B cell (primary cell): Measurements from ENCODE around the gene RBBP8NL. TPM values are rescaled to one million over a fixed set of nuclear protein-coding genes. Genes with fewer than 3 reads are reported as not detected.

ENCODE experiments used
- ATAC-seq: fragments of 200-7000 bp; cut with Tn5 transposase; one replicate; pipeline ENCODE4 v1.10.0; 2021; ENCODE audit warnings: low read depth, mild to moderate bottlenecking, moderate number of reproducible peaks, moderate library complexity
- CTCF ChIA-PET: fragments of 350-600 bp; sonication (Branson Sonifier 250); formaldehyde crosslinking; loops from one replicate; lab custom pipeline; 2021; ENCODE audit warnings: antibody characterized with exemption, inconsistent platforms; lab: Charles Lee
- POLR2A ChIA-PET: fragments of 350-600 bp; sonication (Branson Sonifier 250); formaldehyde crosslinking; loops from one replicate; lab custom pipeline; 2021; ENCODE audit warnings: antibody characterized with exemption; lab: Charles Lee
- DNase-seq: peaks from one replicate; pipeline ENCODE4 v3.0.0; 2013
- H2AFZ ChIP-seq: 2 replicates; pipeline ENCODE4 v1.6.1; 2012; ENCODE audit warnings: mild to moderate bottlenecking, low read depth, low read length; ENCODE audit not compliant: insufficient read depth, poor library complexity, severe bottlenecking
- H3K27ac ChIP-seq, 2 donors: 1 replicate in 1 of 2; 2 replicates in 1 of 2; pipeline ENCODE4 v1.5.1; 2012 to 2013; ENCODE audit warnings: low read length in 2 of 2, mild to moderate bottlenecking in 2 of 2, moderate library complexity in 1 of 2
- H3K27me3 ChIP-seq, 4 experiments: fragments of 200-600 bp in 1 of 4; sonication (generic) in 1 of 4; replicated peaks in 1 of 4; 1 replicate in 2 of 4; 2 replicates in 2 of 4; pipeline versions ENCODE4 v1.6.1 to v1.7.0; 2013 to 2016; ENCODE audit warnings: low read length in 3 of 4, mild to moderate bottlenecking in 2 of 4, mixed read lengths in 1 of 4, moderate library complexity in 1 of 4; ENCODE audit not compliant: insufficient read depth in 4 of 4, control insufficient read depth in 3 of 4; ENCODE audit errors: control extremely low read depth in 1 of 4
- H3K36me3 ChIP-seq, 2 experiments: replicated peaks in 1 of 2; 1 replicate in 1 of 2; 2 replicates in 1 of 2; pipeline versions ENCODE4 v1.6.1 to v1.7.1; 2013; ENCODE audit warnings: low read length in 1 of 2; ENCODE audit not compliant: insufficient read depth in 2 of 2, control insufficient read depth in 1 of 2; ENCODE audit errors: control extremely low read depth in 1 of 2, extremely low read depth in 1 of 2
- H3K4me1 ChIP-seq, 2 donors: fragments of 200-600 bp in 1 of 2; sonication (generic) in 1 of 2; 1 replicate in 1 of 2; 2 replicates in 1 of 2; pipeline versions ENCODE4 v1.5.1 to v1.6.1; 2013 to 2017; ENCODE audit warnings: low read length in 2 of 2; ENCODE audit not compliant: control insufficient read depth in 2 of 2, insufficient read depth in 2 of 2
- H3K4me2 ChIP-seq: replicated peaks from 2 replicates; pipeline ENCODE3; 2012; ENCODE audit warnings: mild to moderate bottlenecking, low read depth, low read length; ENCODE audit not compliant: poor library complexity, severe bottlenecking
- H3K4me3 ChIP-seq, 5 experiments: fragments of 200-600 bp in 1 of 5; sonication (generic) in 1 of 5; 1 replicate in 3 of 5; 2 replicates in 2 of 5; pipeline versions ENCODE4 v1.5.1 to v1.7.0; 2011 to 2016; ENCODE audit warnings: low read length in 4 of 5, mild to moderate bottlenecking in 4 of 5, low read depth in 2 of 5, control low read depth in 1 of 5, moderate library complexity in 1 of 5; ENCODE audit not compliant: insufficient read depth in 1 of 5; ENCODE audit errors: control extremely low read depth in 1 of 5, extremely low read depth in 1 of 5
- H3K79me2 ChIP-seq: fragments of 200-600 bp; sonication (generic); one replicate; pipeline ENCODE4 v1.6.0; 2016; ENCODE audit warnings: low read length; ENCODE audit not compliant: control insufficient read depth, insufficient read depth
- H3K9ac ChIP-seq: fragments of 200-600 bp; sonication (generic); 2 replicates; pipeline ENCODE4 v1.6.1; 2017; ENCODE audit warnings: mild to moderate bottlenecking, low read length, moderate library complexity
- H3K9me3 ChIP-seq, 3 donors: one replicate each; pipeline versions ENCODE4 v1.6.1 to v1.7.1; 2013; ENCODE audit warnings: low read length in 2 of 3; ENCODE audit not compliant: control insufficient read depth in 2 of 3, insufficient read depth in 1 of 3; ENCODE audit errors: control extremely low read depth in 1 of 3
- H4K20me1 ChIP-seq: 2 replicates; pipeline ENCODE4 v1.6.0; 2012; ENCODE audit warnings: mild to moderate bottlenecking, low read length; ENCODE audit not compliant: insufficient read depth, control insufficient read depth, poor library complexity, severe bottlenecking
- H3K27ac Mint-ChIP-seq: one replicate; pipeline ENCODE4 v1.8.0; 2021; ENCODE audit warnings: mixed read lengths
- H3K27me3 Mint-ChIP-seq: one replicate; pipeline ENCODE4 v1.8.0; 2021; ENCODE audit warnings: mixed read lengths
- H3K4me1 Mint-ChIP-seq: one replicate; pipeline ENCODE4 v1.8.0; 2021; ENCODE audit warnings: mixed read lengths
- H3K4me3 Mint-ChIP-seq: one replicate; pipeline ENCODE4 v1.8.0; 2021; ENCODE audit warnings: mixed read lengths
- H3K9me3 Mint-ChIP-seq: one replicate; pipeline ENCODE4 v1.8.0; 2022; ENCODE audit warnings: mixed read lengths; ENCODE audit not compliant: insufficient read depth
- EZH2 ChIP-seq: IDR thresholded peaks from 2 replicates; pipeline ENCODE4 v1.6.1; 2012; ENCODE audit warnings: borderline replicate concordance, low read depth, mild to moderate bottlenecking, moderate library complexity, low read length; ENCODE audit not compliant: insufficient read depth, poor library complexity, severe bottlenecking
- WGBS: methylation state at CpG from one replicate; pipeline ENCODE4 v1.1.5; 2013; ENCODE audit warnings: missing lambda C conversion rate; ENCODE audit not compliant: insufficient coverage; 5-methylcytosine and 5-hydroxymethylcytosine counted together
- intact Hi-C: fragments of 100-400 bp; cut with micrococcal nuclease; formaldehyde crosslinking; loops from one replicate; pipeline ENCODE4 v1.10.0; 2022
- polyA plus RNA-seq: library from polyadenylated mRNA; depleted of rRNA; stranded (reverse); fragments of >200 nt; gene quantifications from 2 replicates; pipeline ENCODE4 v1.2.3, GENCODE V29; 2012
- total RNA-seq, 2 donors: library from RNA; stranded (reverse); fragments of 120-200 nt in 1 of 2; gene quantifications; 1 replicate in 1 of 2; 2 replicates in 1 of 2; pipeline versions ENCODE4 v1.2.3 to v1.2.4, GENCODE V29; 2013 to 2022
- TF ChIP-seq, protein P1 (sequence below): fragments of 200-600 bp; IDR thresholded peaks from one replicate; pipeline ENCODE4 v1.8.0; 2022; ENCODE audit warnings: antibody characterized with exemption, mild to moderate bottlenecking

The RBBP8NL gene
- total and polyA plus RNA-seq, 2 donors (not counting 1 experiment from before 2014, with no cell fraction given) = not detected

DNA sequence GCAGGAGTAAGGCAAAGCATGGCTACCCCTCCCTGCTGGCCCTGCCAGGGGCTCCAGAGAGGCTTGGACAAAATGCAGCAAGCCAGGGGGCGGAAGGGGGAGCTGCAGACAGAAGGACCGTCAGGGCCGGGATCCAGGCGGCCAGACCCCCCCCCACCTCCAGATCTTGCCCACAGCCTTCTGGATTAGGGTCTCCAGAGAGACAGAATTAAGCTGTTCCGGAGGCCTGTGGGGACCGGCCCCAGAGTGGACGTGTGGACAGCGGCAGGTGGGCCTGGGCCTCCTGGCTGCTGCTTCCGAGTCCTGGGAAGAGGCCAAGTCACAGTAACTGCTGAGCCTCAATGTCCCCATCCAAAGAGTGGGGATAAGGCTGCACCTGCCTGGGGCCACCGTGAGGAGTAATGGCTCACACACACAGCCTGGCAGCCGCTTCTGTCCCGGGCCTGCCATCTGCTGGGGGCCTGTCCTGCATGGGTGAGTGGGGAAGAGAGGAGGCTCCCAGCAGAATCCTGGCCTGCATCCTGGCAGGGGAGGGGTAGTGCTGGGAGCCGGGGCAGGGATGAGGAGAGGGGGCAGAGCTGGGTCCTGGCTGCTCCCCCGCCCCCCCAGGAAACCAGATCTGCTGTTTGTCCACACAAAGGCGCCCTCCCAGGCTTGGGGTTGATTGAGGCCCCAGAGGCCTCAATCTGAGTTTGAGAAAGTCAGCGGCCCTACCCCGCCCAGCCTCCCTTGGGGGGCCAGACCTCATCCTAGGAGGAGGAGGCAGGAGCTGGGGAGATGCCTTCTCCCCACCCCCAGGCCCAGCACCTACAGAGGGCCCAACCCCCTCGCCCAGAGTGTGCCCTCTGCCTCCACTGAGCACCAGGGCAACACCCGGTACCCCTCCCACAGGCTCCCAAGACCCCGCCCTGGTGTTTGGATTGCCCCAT, 64.1 kb downstream of the RBBP8NL start:
- Histone ChIP-seq H3K79me2 (no peaks in the 10 kb centered on the region), H4K20me1 (peaks cover 6% of the 10 kb centered on the region), H3K27me3 (peaks cover 0 to 10% (median 4%) of the 10 kb centered on the region in 4 experiments), H3K9me3 (no peaks in the 10 kb centered on the region), H3K4me2 (no peak overlapping the region), H3K4me3 (no peak overlapping the region), H3K27ac (no peak overlapping the region), H3K4me1 (peaks cover 16 to 21% of the 10 kb centered on the region in 2 donors), H2AFZ (no peak overlapping the region), H3K36me3 (no peaks in the 10 kb centered on the region), H3K9ac (no peak overlapping the region)
- Mint-ChIP-seq H3K4me1 (peaks cover 16% of the 10 kb centered on the region), H3K27ac (no peak overlapping the region), H3K27me3 (no peaks in the 10 kb centered on the region), H3K4me3 (no peak overlapping the region), H3K9me3 (no peaks in the 10 kb centered on the region)
- ATAC-seq = no peak
- TF ChIP-seq EZH2 = no peak
- TF ChIP-seq, protein P1, sequence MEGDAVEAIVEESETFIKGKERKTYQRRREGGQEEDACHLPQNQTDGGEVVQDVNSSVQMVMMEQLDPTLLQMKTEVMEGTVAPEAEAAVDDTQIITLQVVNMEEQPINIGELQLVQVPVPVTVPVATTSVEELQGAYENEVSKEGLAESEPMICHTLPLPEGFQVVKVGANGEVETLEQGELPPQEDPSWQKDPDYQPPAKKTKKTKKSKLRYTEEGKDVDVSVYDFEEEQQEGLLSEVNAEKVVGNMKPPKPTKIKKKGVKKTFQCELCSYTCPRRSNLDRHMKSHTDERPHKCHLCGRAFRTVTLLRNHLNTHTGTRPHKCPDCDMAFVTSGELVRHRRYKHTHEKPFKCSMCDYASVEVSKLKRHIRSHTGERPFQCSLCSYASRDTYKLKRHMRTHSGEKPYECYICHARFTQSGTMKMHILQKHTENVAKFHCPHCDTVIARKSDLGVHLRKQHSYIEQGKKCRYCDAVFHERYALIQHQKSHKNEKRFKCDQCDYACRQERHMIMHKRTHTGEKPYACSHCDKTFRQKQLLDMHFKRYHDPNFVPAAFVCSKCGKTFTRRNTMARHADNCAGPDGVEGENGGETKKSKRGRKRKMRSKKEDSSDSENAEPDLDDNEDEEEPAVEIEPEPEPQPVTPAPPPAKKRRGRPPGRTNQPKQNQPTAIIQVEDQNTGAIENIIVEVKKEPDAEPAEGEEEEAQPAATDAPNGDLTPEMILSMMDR = no peak
- ChIA-PET CTCF (interaction anchor here (1.2 to 1.9 kb wide), 2 partner anchors 62 to 254 kb away, joined by 3 to 11 read pairs; no protein-coding TSS in a partner anchor), POLR2A (no interaction called here)
- 82% methylated on average over 19 of the region's 20 CpGs for WGBS
- intact Hi-C loops = no loop called here
- no peak for DNase-seq

DNA sequence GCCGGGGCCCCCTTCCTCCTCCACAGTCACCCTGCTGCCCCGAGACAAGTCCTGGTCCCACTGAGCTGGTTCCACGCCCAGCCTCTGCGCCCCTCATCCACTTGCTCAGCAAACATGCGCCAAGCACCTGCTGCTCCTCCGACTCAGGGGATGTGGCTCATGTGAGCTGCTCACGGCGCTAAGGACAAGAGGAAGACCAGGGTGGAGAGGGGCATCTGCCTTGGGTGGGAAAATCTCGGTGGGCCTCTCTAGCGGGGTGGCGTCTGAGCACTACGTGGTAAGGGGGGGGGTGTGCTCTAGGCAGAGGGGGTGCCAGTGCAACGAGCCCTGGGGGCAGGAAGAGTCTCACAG, 64.8 kb downstream of the RBBP8NL start:
- no peaks in the 10 kb centered on the region for H3K36me3 ChIP-seq
- Mint-ChIP-seq H3K9me3 (no peaks in the 10 kb centered on the region), H3K27me3 (no peaks in the 10 kb centered on the region), H3K4me1 (peaks cover 12% of the 10 kb centered on the region), H3K4me3 (no peak overlapping the region), H3K27ac (no peak overlapping the region)
- ATAC-seq (no peak), DNase-seq (no peak)
- H3K79me2 ChIP-seq = no peaks in the 10 kb centered on the region
- H3K4me1 ChIP-seq = peaks cover 9 to 18% of the 10 kb centered on the region in 2 donors
- TF ChIP-seq, protein P1 = no peak
- no peak for TF ChIP-seq EZH2
- no peak overlapping the region for H3K9ac ChIP-seq
- intact Hi-C loops = no loop called here
- H3K9me3 ChIP-seq = no peaks in the 10 kb centered on the region
- peaks cover 6% of the 10 kb centered on the region for H4K20me1 ChIP-seq
- 72% methylated on average over 13 of the region's 13 CpGs for WGBS
- H3K4me2 ChIP-seq = no peak overlapping the region
- H3K4me3 ChIP-seq = no peak overlapping the region
- no peak overlapping the region for H3K27ac ChIP-seq
- ChIA-PET POLR2A (interaction anchor here (0.7 kb wide), 1 partner anchor 17 kb away, joined by 3 read pairs; no protein-coding TSS in a partner anchor), CTCF (no interaction called here)
- peaks cover 0 to 4% (median under 1%) of the 10 kb centered on the region in 4 experiments for H3K27me3 ChIP-seq
- H2AFZ ChIP-seq = no peak overlapping the region
